ENCODE measurements around the gene MICALL1.

GRCh38 chr22:37967637-37968451 lies 61.7 kb downstream of the MICALL1 start:
- no peak for TF ChIP-seq CTCF (IDR thresholded peaks at IDR 0.05; ENCODE audit: low read depth, low read length, poor library complexity, severe bottlenecking)
- no peak for TF ChIP-seq EZH2phosphoT487 (IDR thresholded peaks at IDR 0.05; ENCODE audit: borderline replicate concordance, low read length)
